NOMO-1 treated with DMSO at 0.1 percent for 48 hours (cell line): ENCODE results near the gene DLG4.

Experiments
- DNase-seq: peaks from one replicate; lab custom pipeline; 2025; ENCODE audit not compliant: unreplicated experiment; lab: John Stamatoyannopoulos, UW

DLG4 gene

DNA sequence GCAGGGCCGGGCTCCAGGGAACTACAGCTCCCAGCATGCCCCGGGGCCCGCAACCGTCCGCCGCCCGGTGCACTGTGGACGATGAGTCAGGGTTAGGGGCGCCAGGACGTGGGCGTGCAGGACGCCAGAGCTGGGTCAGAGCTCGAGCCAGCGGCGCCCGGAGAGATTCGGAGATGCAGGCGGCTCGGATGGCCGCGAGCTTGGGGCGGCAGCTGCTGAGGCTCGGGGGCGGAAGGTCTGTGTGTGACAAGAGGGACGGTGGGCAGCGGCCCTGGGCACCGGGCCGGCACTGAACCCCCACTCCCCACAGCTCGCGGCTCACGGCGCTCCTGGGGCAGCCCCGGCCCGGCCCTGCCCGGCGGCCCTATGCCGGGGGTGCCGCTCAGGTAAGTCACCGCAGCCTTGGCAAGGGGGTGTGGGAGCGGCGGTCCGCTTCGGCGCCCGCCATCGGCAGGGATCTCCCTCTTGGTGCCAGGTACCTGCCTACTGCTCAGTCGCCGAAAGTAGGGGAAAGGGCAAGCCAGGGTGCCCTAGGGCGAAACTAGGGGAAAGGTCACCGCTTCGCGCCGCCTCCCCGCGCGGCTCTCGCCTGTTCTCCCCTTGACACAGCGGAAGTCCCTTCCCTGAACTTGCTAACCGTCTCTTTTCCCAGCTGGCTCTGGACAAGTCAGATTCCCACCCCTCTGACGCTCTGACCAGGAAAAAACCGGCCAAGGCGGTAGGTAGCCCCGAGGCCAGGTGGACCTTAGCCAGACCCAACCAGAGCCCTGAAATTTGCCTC, at the start of gene DLG4, which contains the start of gene ACADVL:
Gene DLG4, minus strand, starts transcription at position 25 of the 781 bp plus-strand sequence.
Gene ACADVL, plus strand, starts transcription at position 127 of the 781 bp plus-strand sequence. Its CDS starts 47 bp downstream, at position 174.
- DNase-seq, result peak; percentile 78

GRCh38 chr17:7266784-7267183, 47.1 kb upstream of the DLG4 start:
- no peak for DNase-seq

- DNase-seq, result no peak
Measured at GRCh38 chr17:7263801-7264078, 44.1 kb upstream of the DLG4 start.

DNA sequence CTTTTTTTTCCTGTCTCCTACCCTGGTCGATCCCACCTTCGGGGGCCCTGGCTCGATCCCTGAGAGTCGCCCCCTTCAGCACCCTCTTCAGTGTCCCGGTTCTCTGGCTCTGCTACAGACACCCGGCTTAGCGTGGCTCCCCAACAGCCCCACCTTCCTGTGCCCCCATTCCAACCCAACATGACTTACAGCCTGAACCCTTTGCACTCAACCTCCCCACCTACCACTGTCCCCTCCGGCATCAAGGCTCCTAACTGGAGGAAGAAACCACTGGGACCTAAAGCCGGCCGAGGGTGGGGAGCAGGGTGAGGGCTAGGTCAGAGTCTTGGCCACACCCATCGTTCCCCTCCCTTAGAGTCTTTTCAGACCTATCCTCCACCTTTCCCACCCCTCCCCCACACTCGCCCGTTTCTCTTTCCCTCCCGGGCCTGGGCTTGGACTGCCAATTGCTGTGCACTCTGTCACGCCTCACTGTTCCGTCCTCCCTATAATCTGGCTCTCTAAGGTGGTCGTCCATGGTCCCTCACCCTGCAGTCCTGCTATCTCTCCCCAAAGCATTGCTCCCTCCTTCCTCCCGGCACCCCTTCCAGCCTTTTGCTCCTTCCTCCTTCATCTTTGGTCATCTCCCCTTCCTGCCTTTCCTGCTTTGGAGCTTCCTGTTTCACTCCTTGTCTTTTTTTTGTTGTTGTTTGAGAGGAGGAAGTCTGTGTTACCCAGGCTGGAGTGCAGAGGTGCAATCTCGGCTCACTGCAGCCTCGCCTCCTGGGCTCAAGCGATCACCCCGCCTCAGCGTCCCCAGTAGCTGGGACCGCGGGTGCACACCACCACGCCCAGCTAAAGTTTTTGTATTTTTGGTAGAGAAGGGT, 43.5 kb upstream of the DLG4 start:
- DNase-seq, result peak; percentile 37

DNA sequence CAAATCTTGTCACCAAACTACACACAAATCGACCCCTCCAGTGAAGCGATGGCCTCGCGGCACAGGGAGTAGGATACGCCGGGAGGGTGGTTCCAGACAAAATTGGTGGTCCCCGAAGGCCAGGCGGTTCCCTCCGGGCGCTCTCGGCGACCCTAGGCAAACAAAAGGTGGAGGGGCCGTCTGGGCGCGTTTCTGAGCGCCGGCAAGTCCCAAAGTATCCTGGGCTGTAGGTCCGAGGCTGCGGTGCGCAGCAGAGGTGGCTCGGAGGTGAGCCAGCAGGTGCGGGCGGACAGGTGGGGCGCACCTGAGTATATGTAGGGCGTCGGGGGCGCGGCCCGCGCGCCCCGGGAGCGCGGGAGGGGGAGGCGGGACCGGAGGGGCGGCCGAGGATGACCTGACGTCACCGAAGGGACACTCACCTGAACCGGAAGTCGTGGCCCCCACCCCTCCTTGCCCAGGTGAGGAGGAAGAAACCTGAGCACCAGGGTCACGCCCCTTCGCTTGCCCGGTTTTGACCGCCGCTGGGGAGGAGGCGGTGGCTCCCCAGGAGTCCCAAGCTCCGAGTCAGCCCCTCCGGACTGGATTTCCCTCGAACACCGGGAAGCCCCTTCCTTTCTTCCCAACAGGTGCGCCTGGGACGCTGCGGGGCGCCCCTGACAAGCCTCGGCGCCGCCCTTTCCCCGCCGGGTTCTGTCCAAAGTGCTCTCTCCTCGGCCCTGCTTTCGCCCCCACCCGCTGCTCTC, 42.7 kb upstream of the DLG4 start, which contains the start of gene CLDN7:
Gene CLDN7, minus strand, starts transcription at position 287 of the 743 bp plus-strand sequence. CDS start 435 bp downstream, outside the sequence.
- DNase-seq, result no peak

DNA sequence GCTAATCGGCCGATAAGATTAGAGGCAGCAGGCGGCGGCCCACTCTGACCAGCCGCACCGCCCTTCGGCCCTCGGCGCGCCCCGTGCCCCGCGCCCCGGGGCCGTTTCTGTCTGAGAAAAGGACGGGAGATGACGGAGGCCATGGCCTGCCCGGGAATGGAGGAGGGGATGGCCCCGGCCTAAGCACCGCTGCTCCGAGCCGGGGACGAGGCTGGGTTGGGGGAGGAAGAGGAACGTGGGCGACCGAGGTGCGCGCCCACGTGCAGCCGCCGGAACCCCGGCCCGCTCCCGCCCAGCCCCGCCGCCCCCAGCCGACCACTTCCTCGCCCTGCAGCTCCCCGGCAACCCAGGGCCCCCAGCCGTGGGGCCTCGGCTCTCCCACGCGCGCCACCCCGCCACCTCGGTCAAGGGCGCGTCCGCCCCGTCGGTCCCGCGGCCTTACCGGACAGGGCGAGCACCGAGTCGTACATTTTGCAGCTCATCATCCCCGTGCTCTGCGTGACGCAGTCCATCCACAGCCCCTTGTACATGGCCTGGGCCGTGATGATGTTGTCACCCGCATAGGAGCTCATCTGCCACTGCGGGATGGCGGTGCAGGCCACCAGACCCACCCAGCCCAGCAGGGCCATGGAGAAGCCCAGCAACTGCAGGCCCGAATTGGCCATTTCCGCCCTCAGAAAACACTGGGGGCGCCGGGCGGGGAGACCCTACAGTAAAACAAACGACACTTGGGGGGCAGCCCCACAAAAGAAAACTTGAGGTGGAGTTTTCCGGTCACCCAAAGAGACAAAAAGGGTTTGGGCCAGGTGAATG, 41.9 kb upstream of the DLG4 start:
- DNase-seq, result no peak

- no peak for DNase-seq
Measured at GRCh38 chr17:7260651-7261378, 41.2 kb upstream of the DLG4 start.

DNA sequence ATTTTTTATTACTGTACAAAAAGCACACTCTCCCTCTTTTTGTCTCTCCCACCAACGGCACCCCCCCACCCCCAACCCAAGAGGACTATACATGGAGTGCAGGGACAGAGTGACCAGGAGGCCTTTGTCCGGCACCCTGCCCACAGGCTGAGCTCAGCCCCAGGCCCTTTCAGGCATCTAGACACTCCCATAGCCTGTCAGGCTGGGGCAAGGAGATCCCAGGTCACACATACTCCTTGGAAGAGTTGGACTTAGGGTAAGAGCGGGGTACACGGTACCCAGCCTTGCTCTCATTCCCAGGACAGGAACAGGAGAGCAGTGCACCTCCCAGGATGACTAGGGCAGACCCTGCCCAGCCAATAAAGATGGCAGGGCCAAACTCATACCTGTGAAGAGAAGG, 40.5 kb upstream of the DLG4 start:
- no peak for DNase-seq

- DNase-seq, result no peak
Measured at GRCh38 chr17:7259555-7259889, 39.9 kb upstream of the DLG4 start.

- DNase-seq, result no peak
Measured at GRCh38 chr17:7258731-7259554, 39.3 kb upstream of the DLG4 start.

DNA sequence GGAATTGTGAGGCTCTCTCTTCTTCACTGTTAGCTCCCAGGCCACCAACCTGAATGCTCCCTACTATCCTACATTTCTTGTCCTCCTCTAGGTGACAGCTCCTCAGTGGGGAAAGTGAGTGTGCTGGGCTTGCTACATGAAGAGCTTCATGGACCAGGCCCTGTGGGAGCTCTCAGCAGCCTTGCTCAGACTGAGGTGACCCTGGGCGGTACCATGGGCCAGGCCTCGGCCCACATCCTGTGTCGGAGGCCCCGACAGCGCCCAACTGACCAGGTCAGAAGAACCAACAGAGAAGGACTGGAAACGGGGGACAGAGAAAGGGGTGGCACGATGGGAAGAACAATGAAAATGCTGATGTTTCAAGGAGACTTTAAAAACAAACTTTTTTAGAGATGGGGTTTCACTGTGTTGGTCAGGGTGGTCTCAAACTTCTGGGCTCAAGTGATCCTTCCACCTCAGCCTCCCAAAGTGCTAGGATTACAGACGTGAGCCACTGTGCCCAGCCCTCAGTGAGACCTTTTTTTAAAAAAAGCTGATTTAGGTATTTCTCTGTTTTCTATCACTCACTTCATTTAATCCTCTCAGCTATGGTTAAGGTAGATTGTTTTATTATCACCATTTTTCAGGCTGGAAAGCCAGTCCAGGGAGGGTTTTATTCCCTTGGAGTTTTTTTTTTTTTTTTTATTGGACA, 37.3 kb upstream of the DLG4 start:
- DNase-seq, result no peak

DNA sequence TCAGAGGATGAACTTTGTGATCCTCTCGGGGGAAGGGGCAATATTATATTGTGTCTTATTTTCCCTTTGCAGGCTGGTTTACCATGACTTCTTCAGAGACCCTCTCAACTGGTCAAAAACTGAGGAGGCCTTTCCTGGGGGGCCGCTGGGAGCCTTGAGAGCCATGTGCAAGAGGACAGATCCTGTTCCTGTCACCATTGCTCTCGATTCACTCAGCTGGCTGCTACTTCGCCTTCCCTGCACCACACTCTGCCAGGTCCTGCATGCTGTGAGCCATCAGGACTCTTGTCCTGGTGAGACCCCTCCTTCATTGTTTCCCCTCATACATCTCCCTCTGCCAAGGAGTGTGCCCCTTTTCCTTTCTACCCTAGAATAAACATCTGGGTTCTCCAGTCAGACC, 34.9 kb upstream of the DLG4 start:
- no peak for DNase-seq

- DNase-seq, result no peak
Measured at GRCh38 chr17:7253082-7253481, 33.4 kb upstream of the DLG4 start.

DNA sequence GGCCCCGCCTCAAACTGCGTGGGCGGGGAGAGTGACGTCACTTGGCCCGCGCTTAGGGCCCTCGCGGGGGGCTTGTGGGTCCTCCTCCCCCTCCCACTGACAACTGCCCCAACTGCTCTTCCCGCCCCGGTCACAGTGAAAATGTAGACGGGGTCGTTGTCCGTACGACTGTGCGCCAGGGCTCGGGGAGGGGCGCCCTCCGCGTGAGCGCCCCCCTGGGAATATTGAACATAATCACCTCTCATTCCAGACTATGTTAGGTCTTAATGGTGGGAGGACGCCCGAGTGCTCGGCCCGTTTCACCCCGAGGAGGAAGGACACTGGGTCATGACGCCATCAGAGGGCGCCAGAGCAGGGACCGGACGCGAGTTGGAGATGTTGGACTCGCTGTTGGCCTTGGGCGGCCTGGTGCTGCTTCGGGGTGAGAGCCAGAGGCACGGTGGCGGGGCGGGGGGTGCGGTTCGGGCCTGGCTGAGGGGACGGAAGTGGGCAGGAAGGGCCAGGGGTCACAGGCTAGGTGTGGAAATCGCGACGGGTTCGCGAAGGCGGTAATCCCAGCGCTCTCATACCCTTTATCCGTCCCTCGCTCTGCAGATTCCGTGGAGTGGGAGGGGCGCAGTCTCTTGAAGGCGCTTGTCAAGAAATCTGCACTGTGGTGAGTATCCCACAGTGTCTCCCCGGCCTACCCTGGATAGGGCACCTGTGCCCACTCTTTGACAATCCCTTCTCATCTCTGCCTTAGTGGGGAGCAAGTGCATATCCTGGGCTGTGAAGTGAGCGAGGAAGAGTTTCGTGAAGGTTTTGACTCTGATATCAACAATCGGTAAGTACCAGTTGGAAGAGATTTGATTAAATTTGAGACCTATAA, 32.8 kb upstream of the DLG4 start, which contains the start of gene ELP5:
Gene ELP5, plus strand, starts transcription at position 40 of the 868 bp plus-strand sequence. Its CDS starts 336 bp downstream, at position 376.
- peak; percentile 91 for DNase-seq

- peak; percentile 98 for DNase-seq
Measured at GRCh38 chr17:7251661-7252175, 32.1 kb upstream of the DLG4 start, which contains the start of gene CTDNEP1. Gene CTDNEP1 (minus strand): TSS chr17:7251734. CDS start chr17:7251296, 438 bp downstream.

- no peak for DNase-seq
Measured at GRCh38 chr17:7250695-7251627, 31.3 kb upstream of the DLG4 start.
